Suprapubic skin (tissue), 4 donors: ENCODE measurements around the gene GHRHR. TPM values are rescaled to one million over a fixed set of nuclear protein-coding genes. Genes with fewer than 3 reads are reported as not detected.
A peak's percentile ranks its signal among the peaks of the same experiment; 100 is the strongest.

Experiments used
- DNase-seq, 2 donors: peaks; one replicate each; pipeline ENCODE4 v3.0.0-alpha.2; 2019; ENCODE audit warnings: low spot score in 2 of 2
- H3K27ac ChIP-seq: fragments of 200-600 bp; sonication (generic); one replicate; pipeline ENCODE4 v1.5.1; 2019
- H3K27me3 ChIP-seq: fragments of 200-600 bp; sonication (generic); one replicate; pipeline ENCODE4 v1.5.1; 2019
- H3K36me3 ChIP-seq: fragments of 200-600 bp; sonication (generic); one replicate; pipeline ENCODE4 v1.5.1; 2019
- H3K4me1 ChIP-seq: fragments of 200-600 bp; sonication (generic); one replicate; pipeline ENCODE4 v1.5.1; 2019
- H3K4me3 ChIP-seq: fragments of 200-600 bp; sonication (generic); one replicate; pipeline ENCODE4 v1.5.1; 2019; ENCODE audit warnings: mild to moderate bottlenecking
- H3K9me3 ChIP-seq: fragments of 200-600 bp; sonication (generic); one replicate; pipeline ENCODE4 v1.5.1; 2019
- EP300 ChIP-seq: sonication (generic); formaldehyde crosslinking; IDR thresholded peaks from one replicate; pipeline ENCODE4 v1.6.1; 2017; ENCODE audit warnings: antibody characterized with exemption
- POLR2A ChIP-seq, 2 donors: fragments of 450-650 bp; IDR thresholded peaks; one replicate each; pipeline ENCODE4 v1.6.1; 2017; ENCODE audit warnings: antibody characterized with exemption in 2 of 2, mild to moderate bottlenecking in 2 of 2, moderate library complexity in 2 of 2
- POLR2AphosphoS5 ChIP-seq, 3 donors: sonication (generic); formaldehyde crosslinking; IDR thresholded peaks; one replicate each; pipeline ENCODE4 v1.6.1; 2017; ENCODE audit warnings: antibody characterized with exemption in 3 of 3
- WGBS: methylation state at CpG from one replicate; pipeline ENCODE4 v1.1.5; 2018; 5-methylcytosine and 5-hydroxymethylcytosine counted together
- total RNA-seq, 4 donors: library from RNA; depleted of rRNA; stranded (reverse); fragments of >200 nt; gene quantifications; one replicate each; pipeline ENCODE4 v1.1.0, GENCODE V29; 2016
- TF ChIP-seq, protein P1 (sequence below), 2 donors: fragments of 200-600 bp in 1 of 2; fragments of 450-650 bp in 1 of 2; sonication (generic) in 1 of 2; IDR thresholded peaks; one replicate each; pipeline ENCODE4 v1.5.1; 2016 to 2019; ENCODE audit warnings: antibody characterized with exemption in 2 of 2, mild to moderate bottlenecking in 1 of 2, moderate library complexity in 1 of 2

GHRHR gene
- total RNA-seq, 4 donors from 2014 or later = 1.5 TPM; not detected in 3

DNA sequence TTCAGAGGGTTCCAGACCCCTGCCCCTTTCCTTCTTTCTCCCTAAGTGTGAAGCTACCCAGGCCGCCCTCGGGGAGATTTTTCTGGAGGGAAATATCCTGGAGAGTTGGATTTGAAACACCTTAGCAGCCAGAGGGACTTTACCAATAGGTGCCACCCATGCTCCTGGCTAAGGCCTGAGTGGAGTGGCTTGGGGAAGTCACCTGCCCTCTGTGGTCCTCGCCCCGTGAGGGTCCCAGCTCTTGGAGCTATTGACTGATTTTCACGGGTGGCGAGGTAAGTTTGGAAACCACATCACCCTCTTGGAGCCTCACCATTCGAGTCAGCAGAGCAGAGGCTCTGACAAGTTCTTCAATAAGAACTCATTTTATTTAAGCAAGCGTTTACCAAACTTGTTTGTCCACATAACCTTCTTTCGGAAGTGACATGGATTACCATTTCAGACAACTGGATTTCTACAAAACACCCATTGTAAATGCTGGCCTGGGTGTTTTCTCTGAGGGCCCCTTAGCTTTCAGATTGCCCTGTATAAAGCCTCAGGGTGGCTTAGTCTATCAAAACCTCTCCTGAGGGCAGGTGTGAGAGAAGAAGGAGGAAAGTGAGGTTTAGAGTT, 31.7 kb upstream of the GHRHR start:
- Histone ChIP-seq H3K4me1 (no peaks in the 10 kb centered on the region), H3K36me3 (no peaks in the 10 kb centered on the region), H3K9me3 (no peaks in the 10 kb centered on the region), H3K27ac (no peak overlapping the region), H3K27me3 (no peaks in the 10 kb centered on the region), H3K4me3 (no peak overlapping the region)
- DNase-seq = no peak
- TF ChIP-seq, protein P1, sequence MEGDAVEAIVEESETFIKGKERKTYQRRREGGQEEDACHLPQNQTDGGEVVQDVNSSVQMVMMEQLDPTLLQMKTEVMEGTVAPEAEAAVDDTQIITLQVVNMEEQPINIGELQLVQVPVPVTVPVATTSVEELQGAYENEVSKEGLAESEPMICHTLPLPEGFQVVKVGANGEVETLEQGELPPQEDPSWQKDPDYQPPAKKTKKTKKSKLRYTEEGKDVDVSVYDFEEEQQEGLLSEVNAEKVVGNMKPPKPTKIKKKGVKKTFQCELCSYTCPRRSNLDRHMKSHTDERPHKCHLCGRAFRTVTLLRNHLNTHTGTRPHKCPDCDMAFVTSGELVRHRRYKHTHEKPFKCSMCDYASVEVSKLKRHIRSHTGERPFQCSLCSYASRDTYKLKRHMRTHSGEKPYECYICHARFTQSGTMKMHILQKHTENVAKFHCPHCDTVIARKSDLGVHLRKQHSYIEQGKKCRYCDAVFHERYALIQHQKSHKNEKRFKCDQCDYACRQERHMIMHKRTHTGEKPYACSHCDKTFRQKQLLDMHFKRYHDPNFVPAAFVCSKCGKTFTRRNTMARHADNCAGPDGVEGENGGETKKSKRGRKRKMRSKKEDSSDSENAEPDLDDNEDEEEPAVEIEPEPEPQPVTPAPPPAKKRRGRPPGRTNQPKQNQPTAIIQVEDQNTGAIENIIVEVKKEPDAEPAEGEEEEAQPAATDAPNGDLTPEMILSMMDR (IDR thresholded peaks at IDR 0.05) = no peak
- TF ChIP-seq POLR2A (IDR thresholded peaks at IDR 0.05) = no peak
- no peak for TF ChIP-seq EP300
- no peak for TF ChIP-seq POLR2AphosphoS5 (IDR thresholded peaks at IDR 0.05)
- WGBS = 68% methylated on average over 7 of the region's 9 CpGs

DNA sequence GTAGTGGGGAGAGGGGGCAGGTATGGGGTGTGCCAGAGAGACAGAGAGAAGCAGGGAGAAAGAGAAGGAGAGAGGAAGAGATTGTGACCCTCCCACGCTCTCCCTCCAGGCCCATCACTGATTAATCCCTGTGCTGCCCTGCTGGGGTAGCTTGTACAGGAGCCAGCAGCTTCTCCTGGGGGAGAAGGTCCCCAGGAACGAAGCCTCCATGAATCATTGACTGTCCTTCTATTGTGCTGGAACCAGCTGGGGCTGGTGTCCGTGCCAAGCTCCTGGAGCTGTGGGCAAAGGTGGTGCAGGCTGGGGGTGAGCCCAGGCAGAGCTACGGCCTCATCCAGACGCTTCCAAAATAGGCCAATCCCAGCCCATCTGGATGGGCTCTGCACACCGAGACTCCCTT, 31.2 kb upstream of the GHRHR start:
- H3K27ac ChIP-seq = no peak overlapping the region
- H3K27me3 ChIP-seq = no peaks in the 10 kb centered on the region
- no peaks in the 10 kb centered on the region for H3K9me3 ChIP-seq
- no peak overlapping the region for H3K4me3 ChIP-seq
- DNase-seq = no peak
- no peaks in the 10 kb centered on the region for H3K4me1 ChIP-seq
- 75% methylated on average over 5 of the region's 6 CpGs for WGBS
- no peaks in the 10 kb centered on the region for H3K36me3 ChIP-seq
- TF ChIP-seq POLR2A (IDR thresholded peaks at IDR 0.05) (no peak), EP300 (no peak), POLR2AphosphoS5 (IDR thresholded peaks at IDR 0.05) (no peak)
- TF ChIP-seq, protein P1 (IDR thresholded peaks at IDR 0.05) = no peak

DNA sequence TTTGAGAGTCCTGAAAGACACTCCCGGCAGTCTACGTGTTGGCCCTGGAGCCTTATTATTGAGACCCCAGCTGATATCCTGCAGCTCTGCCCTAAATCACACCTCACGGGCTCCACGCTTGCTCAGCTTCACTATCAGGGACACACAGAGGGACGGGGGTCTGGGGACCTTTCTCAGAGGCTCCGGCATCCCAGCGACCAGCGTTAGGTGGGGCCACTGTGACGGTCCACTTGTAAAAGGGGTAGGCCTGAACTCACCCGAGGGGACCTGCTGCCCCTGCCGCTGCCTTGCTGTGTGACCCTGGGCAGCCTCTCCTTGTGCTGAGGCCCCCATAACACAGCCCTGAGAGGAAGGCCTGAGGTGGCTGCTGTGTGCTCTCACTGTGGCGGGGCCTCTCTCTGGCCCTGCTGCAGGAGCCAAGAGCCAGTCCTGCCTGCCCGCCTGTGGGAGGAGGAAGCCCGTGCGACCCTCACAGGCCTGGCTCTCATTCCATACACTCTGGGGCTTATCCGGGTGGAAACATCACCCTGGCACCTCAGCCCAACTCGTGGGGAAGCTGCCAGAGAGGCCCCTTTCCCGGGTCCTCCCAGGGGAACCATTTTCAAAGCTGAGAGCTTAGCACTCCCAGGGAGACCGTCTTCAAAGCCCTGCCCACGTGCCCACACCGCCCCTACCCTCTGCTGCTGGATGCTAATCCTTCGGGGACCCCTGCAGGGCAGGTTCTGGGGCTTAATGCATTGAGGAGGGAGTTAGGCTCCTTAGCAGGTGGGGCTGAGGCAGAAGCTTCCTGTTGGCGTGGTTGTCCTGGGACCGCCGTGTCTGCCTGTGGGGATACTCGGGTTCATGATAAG, 30.4 kb upstream of the GHRHR start:
- peaks cover 6% of the 10 kb centered on the region for H3K27me3 ChIP-seq
- H3K36me3 ChIP-seq = no peaks in the 10 kb centered on the region
- no peaks in the 10 kb centered on the region for H3K4me1 ChIP-seq
- WGBS = 88% methylated on average over 17 of the region's 26 CpGs
- H3K27ac ChIP-seq = no peak overlapping the region
- H3K4me3 ChIP-seq = no peak overlapping the region
- H3K9me3 ChIP-seq = no peaks in the 10 kb centered on the region
- DNase-seq = peak in 1 of 2 donors; percentile 76
- TF ChIP-seq, protein P1 (IDR thresholded peaks at IDR 0.05) = no peak
- TF ChIP-seq POLR2AphosphoS5 (IDR thresholded peaks at IDR 0.05) = no peak
- no peak for TF ChIP-seq POLR2A (IDR thresholded peaks at IDR 0.05)
- no peak for TF ChIP-seq EP300

DNA sequence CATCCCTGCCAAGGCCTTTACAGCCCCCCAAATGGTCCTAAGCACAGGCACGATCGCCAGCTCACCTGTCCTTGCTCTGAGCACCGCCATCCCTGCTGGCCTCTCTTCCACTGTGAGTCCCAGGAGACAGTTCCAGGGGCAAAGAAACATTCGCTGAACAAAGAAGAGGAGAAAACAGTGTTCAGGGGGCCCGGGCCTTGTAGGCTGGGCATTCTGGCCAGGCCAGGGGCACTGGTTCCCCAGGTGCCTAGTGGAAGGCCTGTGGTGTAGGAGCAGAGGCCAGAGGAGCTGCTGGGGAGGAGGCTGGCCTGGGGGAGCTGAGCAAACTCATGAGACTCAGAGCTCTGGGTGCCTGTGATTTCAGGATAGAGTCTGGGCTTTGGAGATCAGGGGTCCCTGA, 29.5 kb upstream of the GHRHR start:
- TF ChIP-seq POLR2A (IDR thresholded peaks at IDR 0.05) = no peak
- TF ChIP-seq, protein P1 (IDR thresholded peaks at IDR 0.05) = no peak
- no peak for TF ChIP-seq POLR2AphosphoS5 (IDR thresholded peaks at IDR 0.05)
- no peak for TF ChIP-seq EP300
- DNase-seq = no peak
- Histone ChIP-seq H3K9me3 (no peaks in the 10 kb centered on the region), H3K4me3 (no peak overlapping the region), H3K27ac (no peak overlapping the region), H3K4me1 (peaks cover 4% of the 10 kb centered on the region), H3K27me3 (peaks cover 10% of the 10 kb centered on the region), H3K36me3 (no peaks in the 10 kb centered on the region)
- WGBS = 93% methylated on average over 5 of the region's 5 CpGs
